Mucosa of gallbladder (tissue), 1 donor: ENCODE measurements around the gene STK32B. TPM values are rescaled to one million over a fixed set of nuclear protein-coding genes. Genes with fewer than 3 reads are reported as not detected.
A peak's percentile ranks its signal among the peaks of the same experiment; 100 is the strongest.
"Not testable (repeated sequence)": the region's sequence is repeated elsewhere in the genome, so short reads cannot be mapped to it uniquely, and the experiment has no call there.

Experiments
- DNase-seq: peaks from one replicate; pipeline ENCODE4 v3.0.0-alpha.2; 2020; ENCODE audit warnings: low spot score
- total RNA-seq: library from RNA; stranded (reverse); gene quantifications from one replicate; pipeline ENCODE4 v1.2.1, GENCODE V29; 2021
- donor health status: DM: no; HTN: no; CAD: no.

STK32B gene
- total RNA-seq = 4.1 TPM

- peak; percentile 66 for DNase-seq
Observed at GRCh38 chr4:5051278-5052203, at the start of gene STK32B. TSS of gene STK32B (plus strand) at chr4:5051480.

GRCh38 chr4:5001641-5002040 is 49.6 kb upstream of the STK32B start:
- not testable (repeated sequence) for DNase-seq

GRCh38 chr4:5003372-5003857 is 47.9 kb upstream of the STK32B start:
- DNase-seq = no peak

GRCh38 chr4:5003918-5004317 is 47.4 kb upstream of the STK32B start:
- no peak for DNase-seq

- DNase-seq = no peak
Observed at GRCh38 chr4:5004496-5004895, 46.8 kb upstream of the STK32B start.

- DNase-seq = not testable (repeated sequence)
Observed at GRCh38 chr4:5006932-5007331, 44.3 kb upstream of the STK32B start.

GRCh38 chr4:5009796-5010195 is 41.5 kb upstream of the STK32B start:
- no peak for DNase-seq

GRCh38 chr4:5010984-5011383 is 40.3 kb upstream of the STK32B start:
- no peak for DNase-seq

- no peak for DNase-seq
Observed at GRCh38 chr4:5012244-5012898, 38.9 kb upstream of the STK32B start.

GRCh38 chr4:5012958-5013357 is 38.3 kb upstream of the STK32B start:
- no peak for DNase-seq

GRCh38 chr4:5014007-5014682 is 37.1 kb upstream of the STK32B start:
- DNase-seq = no peak

GRCh38 chr4:5018096-5018495 is 33.2 kb upstream of the STK32B start:
- DNase-seq = no peak

GRCh38 chr4:5018603-5019002 is 32.7 kb upstream of the STK32B start:
- DNase-seq = no peak

- DNase-seq = no peak
Observed at GRCh38 chr4:5019274-5019673, 32.0 kb upstream of the STK32B start, which contains the start of gene CYTL1. TSS of gene CYTL1 (minus strand) at chr4:5019458. CDS start at chr4:5019445, 13 bp downstream.

- DNase-seq = no peak
Observed at GRCh38 chr4:5019796-5020195, 31.5 kb upstream of the STK32B start.

- no peak for DNase-seq
Observed at GRCh38 chr4:5020341-5020740, 30.9 kb upstream of the STK32B start.

- DNase-seq = no peak
Observed at GRCh38 chr4:5021546-5021945, 29.7 kb upstream of the STK32B start.

GRCh38 chr4:5024673-5025072 is 26.6 kb upstream of the STK32B start:
- no peak for DNase-seq

GRCh38 chr4:5026371-5026770 is 24.9 kb upstream of the STK32B start:
- no peak for DNase-seq

GRCh38 chr4:5027346-5027745 is 23.9 kb upstream of the STK32B start:
- DNase-seq = no peak

- no peak for DNase-seq
Observed at GRCh38 chr4:5028480-5028879, 22.8 kb upstream of the STK32B start.

- no peak for DNase-seq
Observed at GRCh38 chr4:5029447-5029846, 21.8 kb upstream of the STK32B start.
